A549 (cell line): ENCODE data around the gene FBLN1. TPM values are rescaled to one million over a fixed set of nuclear protein-coding genes. Genes with fewer than 3 reads are reported as not detected.

Experiments used
- ATAC-seq, 2 experiments: fragments of 200-7000 bp in 1 of 2; fragments of >200 bp in 1 of 2; cut with Nextera tagmentation in 1 of 2; cut with Tn5 transposase in 1 of 2; 3 replicates each; pipeline versions ENCODE4 v1.8.0 to v1.9.1; 2018 to 2020; ENCODE audit warnings: mild to moderate bottlenecking in 1 of 2, moderate library complexity in 1 of 2
- CTCF ChIA-PET: fragments of 300-600 bp; sonication (Branson Sonifier 250); formaldehyde crosslinking; extraction: SDS; loops from one replicate; lab custom pipeline; 2021; ENCODE audit warnings: antibody characterized with exemption, inconsistent platforms; lab: Yijun Ruan, JAX
- POLR2A ChIA-PET: fragments of 350-600 bp; formaldehyde crosslinking; extraction: SDS; loops from one replicate; lab custom pipeline; 2021; ENCODE audit warnings: antibody characterized with exemption, inconsistent platforms; lab: Yijun Ruan, JAX
- DNase-seq, 2 experiments: peaks; one replicate each; pipeline versions ENCODE4 v3.0.0 to v3.0.0-alpha.2; 2011 to 2016; ENCODE audit warnings: low read depth in 1 of 2, low spot score in 1 of 2
- FAIRE-seq: peaks from 2 replicates; lab custom pipeline; 2011; peaks lifted over from hg19 to GRCh38; lab: Jason Lieb, UNC
- H3K27ac ChIP-seq, 2 experiments: fragments of >200 bp; sonication (Bioruptor Twin); formaldehyde crosslinking; 3 replicates each; pipeline ENCODE4 v1.5.1; 2016 to 2017
- H3K4me1 ChIP-seq: fragments of >200 bp; sonication (Bioruptor Twin); formaldehyde crosslinking; 3 replicates; pipeline ENCODE4 v1.6.1; 2016
- H3K4me2 ChIP-seq: fragments of >200 bp; sonication (Bioruptor Twin); formaldehyde crosslinking; 3 replicates; pipeline ENCODE4 v1.6.1; 2016
- H3K4me3 ChIP-seq: fragments of >200 bp; sonication (Bioruptor Twin); formaldehyde crosslinking; 3 replicates; pipeline ENCODE4 v1.5.1; 2016
- H3K9me3 ChIP-seq: fragments of >200 bp; sonication (Bioruptor Twin); formaldehyde crosslinking; 3 replicates; pipeline ENCODE4 v1.6.1; 2016
- ATOH8 ChIP-seq: fragments of 250-450 bp; sonication (Bioruptor Pico); IDR thresholded peaks from 2 replicates; pipeline ENCODE4 v1.5.0; 2020; ENCODE audit warnings: low read depth, mild to moderate bottlenecking, moderate library complexity
- BCL3 ChIP-seq: fragments of >200 bp; sonication (Bioruptor Twin); formaldehyde crosslinking; IDR thresholded peaks from 3 replicates; pipeline ENCODE4 v1.6.1; 2016
- BHLHE40 ChIP-seq: IDR thresholded peaks from 2 replicates; pipeline ENCODE4 v1.6.1; 2012; ENCODE audit warnings: low read depth, low read length, inconsistent platforms
- CBX2 ChIP-seq: fragments of 200-600 bp; sonication (generic); IDR thresholded peaks from 2 replicates; pipeline ENCODE4 v1.6.1; 2016; ENCODE audit warnings: low read depth, mild to moderate bottlenecking, borderline replicate concordance
- EHF ChIP-seq: fragments of 250-450 bp; sonication (Bioruptor Pico); IDR thresholded peaks from 2 replicates; pipeline ENCODE4 v1.5.0; 2020; ENCODE audit warnings: mild to moderate bottlenecking
- EHMT2 ChIP-seq: fragments of 200-600 bp; sonication (generic); IDR thresholded peaks from 2 replicates; pipeline ENCODE4 v1.6.1; 2016; ENCODE audit warnings: antibody characterized with exemption, low read depth, mild to moderate bottlenecking, moderate library complexity
- ELK1 ChIP-seq: fragments of 150-350 bp; IDR thresholded peaks from 2 replicates; pipeline ENCODE4 v1.6.1; 2014; ENCODE audit warnings: low read depth, mild to moderate bottlenecking, low read length
- ESRRA ChIP-seq: fragments of 150-350 bp; IDR thresholded peaks from 2 replicates; pipeline ENCODE4 v1.6.1; 2014; ENCODE audit warnings: mild to moderate bottlenecking, low read length, borderline replicate concordance
- FOSL2 ChIP-seq, 2 experiments: fragments of 450-650 bp in 1 of 2; fragments of >200 bp in 1 of 2; sonication (Bioruptor Twin) in 1 of 2; formaldehyde crosslinking; IDR thresholded peaks; 2 replicates each; pipeline versions ENCODE4 v1.5.0 to v1.6.1; 2016 to 2020; ENCODE audit warnings: mild to moderate bottlenecking in 1 of 2, moderate library complexity in 1 of 2
- HEYL ChIP-seq: fragments of 250-450 bp; sonication (Bioruptor Pico); IDR thresholded peaks from 2 replicates; pipeline ENCODE4 v1.8.0; 2021; ENCODE audit warnings: mild to moderate bottlenecking, moderate library complexity
- HMGXB4 ChIP-seq: fragments of 250-450 bp; sonication (Bioruptor Pico); IDR thresholded peaks from 2 replicates; pipeline ENCODE4 v1.5.0; 2021; ENCODE audit warnings: mild to moderate bottlenecking, moderate library complexity, borderline replicate concordance
- HOXA7 ChIP-seq: fragments of 250-450 bp; sonication (Bioruptor Pico); IDR thresholded peaks from 2 replicates; pipeline ENCODE4 v1.5.0; 2020; ENCODE audit warnings: mild to moderate bottlenecking, moderate library complexity
- HOXB13 ChIP-seq: fragments of 250-450 bp; sonication (Bioruptor Pico); IDR thresholded peaks from 2 replicates; pipeline ENCODE4 v1.5.0; 2020; ENCODE audit warnings: low read depth, mild to moderate bottlenecking, moderate library complexity
- HOXB5 ChIP-seq: fragments of 250-450 bp; sonication (Bioruptor Pico); IDR thresholded peaks from 2 replicates; pipeline ENCODE4 v1.5.0; 2020; ENCODE audit warnings: mild to moderate bottlenecking, moderate library complexity
- JUNB ChIP-seq: fragments of >200 bp; sonication (Bioruptor Twin); formaldehyde crosslinking; IDR thresholded peaks from 2 replicates; pipeline ENCODE4 v1.6.1; 2016
- KDM1A ChIP-seq: fragments of 200-600 bp; sonication (generic); IDR thresholded peaks from 2 replicates; pipeline ENCODE4 v1.6.1; 2016; ENCODE audit warnings: low read depth, mild to moderate bottlenecking
- KDM5A ChIP-seq: fragments of 200-600 bp; sonication (generic); IDR thresholded peaks from 2 replicates; pipeline ENCODE4 v1.6.1; 2016; ENCODE audit warnings: antibody characterized with exemption, mild to moderate bottlenecking
- POLR2A ChIP-seq: IDR thresholded peaks from 2 replicates; pipeline ENCODE4 v1.6.1; 2012; ENCODE audit warnings: mild to moderate bottlenecking, low read length
- RAD21 ChIP-seq, 2 experiments: fragments of >200 bp in 1 of 2; sonication (Bioruptor Twin) in 1 of 2; formaldehyde crosslinking in 1 of 2; IDR thresholded peaks in 1 of 2; conservative IDR thresholded peaks in 1 of 2; 2 replicates in 1 of 2; 3 replicates in 1 of 2; pipeline ENCODE4 v1.6.1; 2012 to 2018; ENCODE audit warnings: inconsistent platforms in 1 of 2
- RCOR1 ChIP-seq: fragments of 150-350 bp; IDR thresholded peaks from 2 replicates; pipeline ENCODE4 v1.6.1; 2014; ENCODE audit warnings: antibody characterized with exemption, low read length, low read depth
- REST ChIP-seq: fragments of 200-600 bp; sonication (generic); IDR thresholded peaks from 2 replicates; pipeline ENCODE4 v1.6.1; 2016; ENCODE audit warnings: antibody characterized with exemption, mild to moderate bottlenecking, moderate library complexity
- RFX5 ChIP-seq: fragments of 450-650 bp; IDR thresholded peaks from 2 replicates; pipeline ENCODE4 v1.7.1; 2014; ENCODE audit warnings: antibody characterized with exemption, mild to moderate bottlenecking, moderate library complexity
- SMC3 ChIP-seq: fragments of >200 bp; sonication (Bioruptor Twin); formaldehyde crosslinking; IDR thresholded peaks from 3 replicates; pipeline ENCODE4 v1.6.1; 2018; ENCODE audit warnings: inconsistent platforms
- SREBF2 ChIP-seq: fragments of 450-650 bp; IDR thresholded peaks from 2 replicates; pipeline ENCODE4 v1.6.1; 2014; ENCODE audit warnings: mild to moderate bottlenecking, moderate library complexity
- ZC3H11A ChIP-seq: fragments of 450-650 bp; IDR thresholded peaks from 2 replicates; pipeline ENCODE4 v1.6.1; 2014; ENCODE audit warnings: antibody characterized with exemption, mild to moderate bottlenecking
- WGBS: methylation state at CpG from one replicate; pipeline ENCODE4 v1.1.6; 2017; ENCODE audit errors: missing lambda C conversion rate; 5-methylcytosine and 5-hydroxymethylcytosine counted together
- polyA plus RNA-seq, 4 experiments: library from polyadenylated mRNA; depleted of rRNA in 3 of 4; stranded (reverse); fragments of >200 nt; fragmentation: RNase III in 1 of 4; extraction: RNeasy Plus Mini Kit Qiagen cat#74134 plus additional on column Dnase treatment in 1 of 4; gene quantifications; 2 replicates in 3 of 4; 3 replicates in 1 of 4; pipeline ENCODE4 v1.2.3, GENCODE V29; 2011 to 2017

The FBLN1 gene
- polyA plus RNA-seq, 2 of the 4 experiments (the other 2 are of a cell fraction): 18.2 to 32.7 TPM

- TF ChIP-seq RCOR1 (no peak), SREBF2 (no peak), ESRRA (no peak), EHF (CRISPR knock-in tag) (peak; percentile 75; the same call in 1 of the 2 replicates), ATOH8 (CRISPR knock-in tag) (no peak), EHMT2 (no peak), HOXA7 (CRISPR knock-in tag) (peak; percentile 70; the same call in 1 of the 2 replicates), HOXB5 (CRISPR knock-in tag) (peak; percentile 68; the same call in 1 of the 2 replicates), RAD21 (conservative IDR thresholded peaks at IDR 0.05 in 1 of 2, IDR thresholded peaks at IDR 0.05 in 1 of 2) (no peak), KDM1A (no peak)
- TF ChIP-seq, all 56 proteins: peak for 5
Observed at GRCh38 chr22:45638197-45638596, 135.5 kb downstream of the FBLN1 start (continued).

- FAIRE-seq (peak; percentile 93), ATAC-seq (peak; percentile 89 to 91), DNase-seq (peak; percentile 90 to 98)
- ChIA-PET POLR2A (interaction anchor here (0.5 to 1.8 kb wide), 4 partner anchors 34 to 50 kb away, joined by 3 to 4 read pairs (median 3); no protein-coding TSS in a partner anchor), CTCF (interaction anchor here (1.3 to 5.2 kb wide), 4 partner anchors 34 to 337 kb away, joined by 3 to 25 read pairs (median 4); no protein-coding TSS in a partner anchor)
- H3K4me1 ChIP-seq: peaks cover 55% of the 10 kb centered on the region
- 0% methylated on average over 12 of the region's 21 CpGs for WGBS
- H3K9me3 ChIP-seq: no peaks in the 10 kb centered on the region
- peak overlapping the region; percentile 99 to 100 for H3K27ac ChIP-seq
- H3K4me2 ChIP-seq: peak overlapping the region; percentile 67
- H3K4me3 ChIP-seq: no peak overlapping the region
- no peak for TF ChIP-seq RFX5
- TF ChIP-seq HOXB5 (CRISPR knock-in tag): peak; percentile 62
- peak; percentile 68 for TF ChIP-seq ATOH8 (CRISPR knock-in tag)
- TF ChIP-seq RCOR1: no peak
- TF ChIP-seq JUNB: peak; percentile 74
- TF ChIP-seq KDM5A: no peak
- TF ChIP-seq SMC3: peak; percentile 53; the same call in 2 of the 3 replicates
- TF ChIP-seq HOXB13 (CRISPR knock-in tag): peak; percentile 87
- TF ChIP-seq BHLHE40: no peak
- TF ChIP-seq FOSL2 (IDR thresholded peaks at IDR 0.05): peak; percentile 39; the same call in 1 of the 2 replicates
- peak; percentile 93 for TF ChIP-seq FOSL2 (CRISPR knock-in tag; IDR thresholded peaks at IDR 0.05)
- TF ChIP-seq HMGXB4 (CRISPR knock-in tag): 0 out of 2 replicates have a peak, but pooled peaks have one; percentile 30
- TF ChIP-seq KDM1A: no peak
- TF ChIP-seq ELK1: no peak
- peak; percentile 58; the same call in 1 of the 3 replicates for TF ChIP-seq BCL3
- TF ChIP-seq REST: no peak
- peak; percentile 80 for TF ChIP-seq HOXA7 (CRISPR knock-in tag)
- TF ChIP-seq CBX2: no peak
- no peak for TF ChIP-seq ZC3H11A
- TF ChIP-seq SREBF2: no peak
- TF ChIP-seq POLR2A: no peak
- TF ChIP-seq HEYL (CRISPR knock-in tag): no peak
Observed at GRCh38 chr22:45638834-45639746, 136.4 kb downstream of the FBLN1 start.
